Endometrium (tissue), 2 donors: ENCODE results near the gene HLA-E.
A peak's percentile ranks its signal among the peaks of the same experiment; 100 is the strongest.
"Not testable (repeated sequence)": the region's sequence is repeated elsewhere in the genome, so short reads cannot be mapped to it uniquely, and the experiment has no call there.

Experiments used
- FAIRE-seq: peaks from 2 replicates; lab custom pipeline; 2012; peaks lifted over from hg19 to GRCh38; lab: Jason Lieb, UNC
- donor health status: control.
- donor health status: control.

Gene HLA-E

DNA sequence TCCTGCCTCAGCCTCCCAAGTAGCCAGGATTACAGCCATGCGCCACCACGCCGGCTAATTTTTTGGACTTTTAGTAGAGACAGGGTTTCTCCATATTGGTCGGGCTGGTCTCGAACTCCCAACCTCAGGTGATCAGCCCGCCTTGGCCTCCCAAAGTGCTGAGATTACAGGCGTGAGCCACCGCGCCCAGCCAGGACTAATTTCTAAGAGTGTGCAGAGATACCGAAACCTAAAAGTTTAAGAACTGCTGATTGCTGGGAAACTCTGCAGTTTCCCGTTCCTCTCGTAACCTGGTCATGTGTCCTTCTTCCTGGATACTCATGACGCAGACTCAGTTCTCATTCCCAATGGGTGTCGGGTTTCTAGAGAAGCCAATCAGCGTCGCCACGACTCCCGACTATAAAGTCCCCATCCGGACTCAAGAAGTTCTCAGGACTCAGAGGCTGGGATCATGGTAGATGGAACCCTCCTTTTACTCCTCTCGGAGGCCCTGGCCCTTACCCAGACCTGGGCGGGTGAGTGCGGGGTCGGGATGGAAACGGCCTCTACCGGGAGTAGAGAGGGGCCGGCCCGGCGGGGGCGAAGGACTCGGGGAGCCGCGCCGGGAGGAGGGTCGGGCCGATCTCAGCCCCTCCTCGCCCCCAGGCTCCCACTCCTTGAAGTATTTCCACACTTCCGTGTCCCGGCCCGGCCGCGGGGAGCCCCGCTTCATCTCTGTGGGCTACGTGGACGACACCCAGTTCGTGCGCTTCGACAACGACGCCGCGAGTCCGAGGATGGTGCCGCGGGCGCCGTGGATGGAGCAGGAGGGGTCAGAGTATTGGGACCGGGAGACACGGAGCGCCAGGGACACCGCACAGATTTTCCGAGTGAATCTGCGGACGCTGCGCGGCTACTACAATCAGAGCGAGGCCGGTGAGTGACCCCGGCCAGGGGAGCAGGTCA lies at the start of gene HLA-E:
Gene HLA-E, plus strand, starts transcription at position 429 of the 945 bp plus-strand sequence. Its CDS starts 23 bp downstream, at position 452.
- FAIRE-seq = peak; percentile 98

DNA sequence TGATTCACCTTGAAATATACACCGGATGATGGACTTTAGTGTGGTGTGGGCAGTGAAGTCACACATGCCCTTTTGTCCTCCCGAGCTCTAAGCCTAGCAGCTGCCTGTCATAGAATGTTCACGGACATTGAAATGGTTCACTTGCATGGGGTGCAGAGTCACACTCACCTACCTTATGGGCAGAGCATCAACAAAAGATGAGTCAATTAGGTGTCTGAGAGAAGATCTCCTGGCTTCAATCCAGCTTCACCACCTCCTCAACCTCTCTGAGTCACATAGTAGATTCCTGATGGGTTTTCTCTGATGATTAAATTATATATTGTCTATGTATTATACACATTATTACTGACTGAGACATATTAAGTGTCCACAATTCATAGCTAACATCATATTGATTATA lies 48.1 kb upstream of the HLA-E start:
- no peak for FAIRE-seq

DNA sequence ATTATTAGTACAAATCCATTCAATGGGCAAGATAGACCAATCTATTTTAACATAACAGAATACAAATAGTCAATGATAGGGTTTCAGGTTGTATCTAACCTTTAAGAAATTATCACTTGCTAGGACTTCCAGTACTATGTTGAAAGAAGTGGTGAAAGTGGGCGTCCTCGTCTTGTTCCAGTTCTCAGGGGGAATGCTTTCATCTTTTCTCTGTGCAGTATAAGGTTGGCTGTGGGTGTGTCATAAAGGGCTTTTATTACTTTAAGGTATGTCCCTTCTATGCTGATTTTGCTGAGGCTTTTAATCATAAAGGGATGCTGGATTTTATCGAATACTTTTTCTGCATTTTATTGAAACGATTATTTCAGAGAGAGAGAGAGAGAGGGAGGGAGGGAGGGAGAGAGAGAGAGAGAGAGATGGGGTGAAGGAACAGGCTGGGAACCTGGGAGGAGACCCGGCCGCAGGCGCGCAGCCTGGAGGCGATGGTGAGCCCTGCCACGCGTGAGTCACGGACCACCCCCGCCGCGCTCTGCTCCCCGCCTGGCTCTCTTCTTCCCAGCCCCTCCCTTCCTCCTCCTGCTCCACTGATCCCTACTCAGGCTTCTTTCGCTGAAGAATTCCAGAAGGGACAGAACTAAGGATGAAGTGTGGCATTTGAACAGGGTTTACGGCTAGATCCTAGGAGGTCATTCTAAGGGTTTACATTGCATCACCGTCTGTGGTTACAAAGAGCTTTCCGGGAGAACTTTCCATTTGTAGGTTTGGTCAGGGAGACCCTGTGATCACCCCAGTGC lies 45.5 kb upstream of the HLA-E start:
- FAIRE-seq = no peak

DNA sequence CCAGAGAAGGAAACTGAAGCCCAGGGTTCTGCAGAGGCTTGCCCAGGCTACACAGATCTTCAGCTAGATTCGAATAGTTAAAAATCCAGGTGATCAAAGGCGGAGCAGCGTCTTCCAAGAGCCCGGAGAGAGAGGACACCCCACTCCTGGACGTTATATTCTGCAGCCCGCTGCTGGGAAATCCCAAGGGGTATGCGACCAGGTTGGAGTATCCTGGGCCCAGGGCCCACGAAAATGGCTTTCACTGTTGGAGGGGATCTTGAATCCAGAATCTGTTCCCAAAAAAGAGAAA lies 44.9 kb upstream of the HLA-E start:
- no peak for FAIRE-seq

DNA sequence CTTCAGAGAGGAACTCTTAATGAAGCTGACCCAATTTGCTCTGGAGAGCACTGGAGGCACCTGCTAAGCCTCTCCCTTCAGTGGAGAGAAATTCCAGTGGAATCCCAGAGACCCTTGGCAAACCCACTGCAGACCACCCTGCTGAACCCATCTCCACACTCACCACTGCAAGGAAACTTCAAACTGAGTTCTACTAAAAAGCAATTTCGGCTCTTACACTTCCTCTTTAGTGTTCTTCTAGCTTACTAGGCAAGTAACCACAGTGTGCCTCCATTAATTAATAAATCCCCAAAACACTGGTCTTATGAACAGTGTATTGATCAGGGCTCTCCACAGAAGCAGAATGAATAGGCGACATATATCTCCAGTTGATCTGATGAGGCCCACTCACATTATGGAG lies 43.0 kb upstream of the HLA-E start:
- no peak for FAIRE-seq

DNA sequence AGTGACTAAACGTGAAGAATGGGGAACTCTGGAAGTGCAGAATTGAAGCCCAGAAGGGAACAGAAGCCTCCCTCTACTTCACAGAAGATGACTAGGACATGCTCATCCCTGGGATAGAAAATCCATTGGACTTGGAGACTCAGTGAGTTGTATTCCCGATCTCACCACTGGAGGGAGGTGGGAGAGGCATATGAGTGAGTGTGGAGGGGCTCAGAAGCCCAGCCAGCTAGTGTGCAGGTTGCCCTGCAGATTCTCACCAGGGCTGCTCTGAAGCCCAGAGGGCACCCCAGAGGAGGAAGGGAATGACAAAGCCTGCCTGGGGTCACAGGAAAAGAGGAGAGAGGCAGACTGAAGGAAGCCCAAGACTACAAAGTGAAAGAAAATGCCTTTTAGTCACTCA lies 42.1 kb upstream of the HLA-E start:
- FAIRE-seq = no peak

DNA sequence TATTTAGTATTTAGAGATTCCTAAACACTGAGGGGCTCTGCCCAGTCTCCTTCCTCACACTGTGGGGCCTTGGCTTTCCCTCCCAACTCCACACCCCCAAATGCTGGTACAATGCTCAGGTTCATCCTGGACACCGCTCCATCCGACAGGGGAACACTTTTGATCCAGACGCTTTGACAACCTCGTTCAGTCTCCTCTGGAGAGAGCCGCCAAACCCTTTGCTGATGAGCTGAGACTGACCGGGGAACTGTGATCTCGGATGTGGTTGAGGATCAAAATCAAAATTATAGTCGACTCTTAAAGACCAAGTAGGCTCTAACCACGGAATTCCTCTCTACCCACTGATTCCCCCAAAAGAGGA lies 38.8 kb upstream of the HLA-E start:
- no peak for FAIRE-seq

DNA sequence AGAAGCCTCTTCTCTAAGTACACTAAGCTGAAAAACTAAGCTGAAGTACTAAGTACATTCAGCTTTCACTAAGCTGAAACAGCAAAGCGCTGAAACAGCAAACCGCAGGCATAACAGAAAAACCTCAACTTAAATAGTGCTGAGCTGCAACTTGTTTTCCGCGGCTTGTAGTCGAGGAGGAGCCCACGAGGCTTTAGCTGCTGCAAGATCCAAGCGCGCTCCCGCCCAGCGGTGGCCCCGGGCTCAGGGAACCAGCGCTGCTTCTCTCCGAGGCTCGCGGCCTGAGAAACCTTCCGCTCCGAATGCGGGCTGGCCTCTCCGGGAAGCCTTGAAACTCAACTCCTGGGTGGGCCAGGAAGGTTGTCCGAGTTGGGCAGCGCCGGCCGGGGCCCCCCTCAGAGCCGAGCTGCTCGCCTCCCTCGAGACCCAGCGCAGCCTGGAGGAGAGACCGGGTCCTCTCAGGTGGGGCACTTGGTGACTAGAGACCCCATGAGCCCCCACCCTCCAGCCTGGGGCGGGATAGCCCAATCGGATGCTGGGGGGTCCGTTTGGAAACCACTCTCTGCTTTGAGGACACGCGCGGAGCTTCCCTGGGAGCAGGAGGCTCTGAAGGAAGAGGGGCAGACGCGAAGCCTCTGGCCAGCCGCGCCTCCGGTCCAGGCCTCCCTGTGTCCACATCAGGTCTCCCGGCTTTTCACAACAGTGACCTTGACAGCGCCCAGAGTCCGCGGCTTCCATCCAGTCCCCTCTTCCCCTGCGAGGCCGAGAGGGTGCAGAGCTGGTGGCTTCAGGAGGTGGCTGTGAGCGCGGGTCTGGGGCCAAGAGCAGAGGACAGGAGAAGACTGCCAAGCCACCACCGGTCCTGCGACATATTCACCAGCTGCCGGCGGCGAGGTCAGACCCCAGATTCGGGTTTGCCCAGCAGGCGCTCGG lies 38.1 kb upstream of the HLA-E start:
- FAIRE-seq = no peak

DNA sequence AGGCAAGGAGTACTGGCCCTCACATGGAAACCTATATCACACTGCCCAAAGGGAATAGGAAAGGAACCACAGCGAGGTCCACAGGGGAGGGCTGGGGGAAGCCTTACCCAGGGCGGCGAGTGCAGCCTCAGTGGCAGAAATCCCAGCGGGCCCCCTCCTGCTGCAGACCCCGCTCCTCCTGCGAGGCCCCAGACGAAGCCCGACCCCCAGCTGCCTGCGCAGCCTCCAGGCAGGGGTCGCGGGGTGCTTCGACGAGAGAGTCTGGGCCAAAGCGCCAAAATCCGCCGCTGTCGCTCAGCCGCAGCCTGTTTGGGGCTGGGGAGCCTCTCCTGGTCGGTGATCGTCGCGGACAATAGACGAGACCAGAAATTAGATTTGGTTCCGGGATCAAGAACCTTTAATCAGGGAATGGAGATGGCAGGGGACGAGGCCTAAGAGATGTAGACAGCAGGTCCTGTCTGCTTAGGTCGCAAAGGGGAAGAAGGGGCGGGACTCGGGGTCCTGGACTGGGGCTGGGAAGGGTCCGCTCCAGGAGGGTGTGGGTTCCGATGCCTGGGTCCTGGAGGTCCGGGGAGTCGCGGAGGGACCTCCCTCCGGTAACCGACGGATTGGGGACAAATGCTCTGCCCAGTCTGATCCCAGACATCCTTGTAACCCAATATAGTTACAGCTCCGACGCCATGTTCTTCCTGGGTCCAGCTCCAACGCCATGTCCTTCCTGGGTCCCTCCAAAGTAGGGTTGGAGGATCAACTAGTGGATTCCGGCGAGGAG lies 36.4 kb upstream of the HLA-E start:
- no peak for FAIRE-seq

DNA sequence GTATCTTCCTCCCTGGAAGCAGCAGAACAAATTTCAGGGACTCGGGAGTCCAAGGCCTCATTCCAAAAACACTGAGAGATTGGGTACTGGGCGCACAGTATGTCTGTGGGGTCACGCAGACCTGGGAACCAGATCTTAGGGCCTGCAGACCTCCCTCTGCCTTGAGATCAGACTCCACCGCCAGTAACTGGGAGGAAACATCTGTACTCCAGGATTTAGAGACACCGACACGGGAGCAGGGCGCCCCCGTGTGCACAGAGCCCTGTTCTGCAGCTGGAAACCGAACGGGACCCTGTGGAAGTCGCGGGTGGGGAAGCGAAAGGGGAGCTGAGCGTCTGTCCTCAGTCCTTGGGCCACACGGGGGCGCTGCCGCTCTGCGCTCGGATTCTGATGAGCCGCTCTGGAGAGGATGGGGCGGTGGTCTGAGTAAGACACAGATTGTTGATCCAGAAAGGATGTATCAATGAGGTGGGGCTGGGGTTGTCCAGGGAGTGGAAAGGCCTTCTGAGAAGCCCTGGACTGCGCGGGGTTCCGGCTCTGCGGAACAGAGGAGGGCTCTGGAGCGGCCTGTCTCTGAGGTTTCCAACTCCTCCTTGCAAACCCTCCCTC lies 35.7 kb upstream of the HLA-E start:
- FAIRE-seq = no peak

DNA sequence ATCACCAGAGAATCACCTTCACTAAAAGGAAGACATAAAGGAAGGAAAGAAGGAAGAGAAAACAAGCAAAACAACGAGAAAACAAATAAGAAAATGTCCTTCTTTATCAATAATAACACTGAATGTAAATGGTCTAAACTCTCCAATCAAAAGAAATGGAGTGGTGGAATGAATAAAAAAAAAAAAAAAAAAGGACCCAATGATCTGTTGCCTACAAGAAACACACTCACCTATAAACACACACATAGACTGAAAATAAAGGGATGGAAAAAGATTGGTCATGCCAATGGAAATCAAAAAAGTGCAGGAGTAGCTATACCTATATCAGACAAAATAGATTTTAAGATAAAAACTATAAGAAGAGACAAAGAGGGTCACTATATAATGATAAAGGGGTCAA lies 30.2 kb upstream of the HLA-E start:
- FAIRE-seq = no peak

DNA sequence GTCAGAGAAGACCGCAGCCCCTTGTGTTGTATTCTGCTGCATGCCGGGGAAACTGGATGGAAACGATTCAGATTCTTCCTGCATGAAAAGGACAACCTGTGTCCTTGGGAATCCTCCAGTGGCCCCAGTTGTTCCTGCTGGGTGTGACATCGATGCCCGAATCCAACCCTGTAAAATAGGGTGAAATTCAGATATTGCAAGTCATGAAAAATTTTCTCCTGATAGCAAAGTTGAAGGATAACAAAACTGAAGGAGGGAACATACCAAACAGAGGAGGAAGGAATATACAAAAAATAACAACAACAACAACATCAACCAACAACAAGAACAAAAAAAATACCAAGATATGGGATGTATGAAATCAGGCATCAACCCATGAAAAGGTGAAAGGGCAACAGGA lies 28.3 kb upstream of the HLA-E start:
- FAIRE-seq = no peak

DNA sequence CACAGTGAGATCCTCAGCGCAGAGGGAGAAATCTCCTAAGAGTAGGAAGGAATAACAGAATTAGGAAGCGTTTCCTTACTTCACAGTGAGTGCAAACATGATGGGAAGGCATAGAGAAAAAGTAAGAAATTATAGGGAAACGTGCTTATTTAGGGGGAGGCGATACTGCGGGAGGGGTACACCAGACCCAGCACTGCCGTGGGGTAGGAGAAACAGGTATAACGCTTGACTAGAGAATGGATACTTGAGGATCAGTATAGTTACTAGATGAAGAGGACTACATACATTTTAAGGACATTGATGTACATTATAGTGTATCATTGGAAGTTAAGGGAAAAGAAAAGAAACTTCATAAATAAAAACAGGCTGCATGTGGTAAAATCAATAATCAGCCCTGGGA lies 26.8 kb upstream of the HLA-E start:
- no peak for FAIRE-seq

DNA sequence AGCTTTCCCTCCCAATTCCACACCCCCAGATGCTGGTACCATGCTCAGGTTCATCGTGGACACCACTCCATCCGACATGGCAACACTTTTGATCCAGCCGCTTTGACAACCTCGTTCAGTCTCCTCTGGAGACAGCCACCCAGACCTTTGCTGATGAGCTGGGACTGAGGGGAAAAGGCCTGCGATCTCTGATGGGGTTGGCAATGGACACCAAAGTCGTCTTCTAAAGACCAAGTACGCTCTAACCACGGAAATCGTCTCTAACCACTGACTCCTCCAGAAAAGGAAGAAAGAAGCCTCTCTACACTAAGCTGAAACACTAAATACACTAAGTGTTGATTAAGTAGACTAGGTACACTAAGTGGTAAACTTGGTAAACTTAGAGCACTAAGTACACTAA lies 26.1 kb upstream of the HLA-E start:
- no peak for FAIRE-seq

DNA sequence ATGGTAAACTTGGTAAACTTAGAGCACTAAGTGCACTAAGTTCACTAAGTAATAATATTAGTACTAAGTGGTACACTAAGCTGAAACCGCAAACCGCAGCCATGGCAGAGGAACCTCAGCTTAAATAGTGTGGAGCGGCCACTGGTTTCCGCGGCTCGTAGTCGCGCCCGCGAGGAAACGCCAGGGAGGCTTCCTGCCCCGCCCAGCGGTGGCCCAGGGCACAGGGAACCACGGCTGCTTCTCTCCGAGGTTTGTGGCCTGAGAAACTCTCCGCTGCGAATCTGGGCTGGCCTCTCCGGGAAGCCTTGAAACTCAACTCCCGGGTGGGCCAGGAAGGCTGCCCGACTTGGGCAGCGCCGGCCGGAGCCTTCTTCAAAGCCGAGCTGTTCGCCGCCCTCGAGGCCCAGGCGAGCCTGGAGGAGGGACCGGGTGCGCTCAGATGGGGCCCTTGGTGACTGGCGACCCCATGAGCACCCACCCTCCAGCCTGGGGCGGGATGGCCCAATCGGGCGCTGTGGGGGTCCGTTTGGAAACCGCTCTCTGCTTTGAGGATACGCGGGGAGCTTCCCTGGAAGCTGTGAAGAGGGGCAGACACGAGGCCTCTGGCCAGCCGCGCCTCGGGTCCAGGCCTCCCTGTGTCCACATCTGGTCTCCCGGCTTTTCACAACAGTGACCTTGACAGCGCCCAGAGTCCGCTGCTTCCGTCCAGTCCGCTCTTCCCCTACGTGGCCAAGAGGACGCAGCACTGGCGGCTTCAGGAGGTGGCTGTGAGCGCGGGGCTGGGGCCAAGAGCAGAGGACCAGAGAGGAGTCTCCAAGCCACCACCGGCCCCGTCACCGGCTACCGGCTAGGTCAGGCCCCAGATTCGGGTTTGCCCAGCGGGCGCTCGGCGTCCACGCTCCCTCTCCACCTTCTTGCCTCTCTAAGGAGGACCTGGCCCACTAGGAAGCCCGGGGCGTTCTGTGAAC lies 25.4 kb upstream of the HLA-E start:
- no peak for FAIRE-seq

DNA sequence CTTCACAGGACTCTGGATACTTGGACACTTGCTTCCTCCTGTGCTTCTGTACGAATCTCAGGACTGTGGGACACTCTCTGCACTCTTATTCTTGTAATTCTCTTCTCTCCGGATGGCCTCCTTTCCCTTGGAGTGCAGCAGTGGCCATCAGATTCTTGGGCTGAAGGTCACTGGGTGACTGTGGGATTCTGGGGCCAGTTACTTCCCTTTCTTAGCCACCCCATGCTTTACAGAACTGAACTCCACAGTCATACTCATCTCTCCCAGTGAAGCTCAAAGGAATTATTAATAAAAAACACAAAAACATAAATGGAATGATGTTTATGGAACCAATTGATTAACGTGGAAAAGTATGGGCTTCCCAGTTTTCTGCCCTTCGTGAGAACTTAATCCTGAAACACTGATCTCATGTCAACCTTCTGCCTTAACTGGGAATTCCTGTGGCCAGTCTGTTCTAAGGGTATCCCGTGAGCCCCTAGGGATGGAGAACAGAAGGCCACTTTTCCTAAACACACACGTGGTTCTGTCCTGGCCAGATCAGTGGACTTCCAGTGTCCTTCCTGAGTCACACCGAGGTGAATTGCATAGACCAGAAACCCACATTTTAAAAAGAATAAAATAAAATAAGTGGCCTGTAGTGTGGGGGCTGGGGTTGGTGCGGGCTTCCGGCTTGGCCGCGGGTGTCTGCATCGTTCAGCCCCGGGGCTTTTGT lies 23.6 kb upstream of the HLA-E start:
- FAIRE-seq = no peak

DNA sequence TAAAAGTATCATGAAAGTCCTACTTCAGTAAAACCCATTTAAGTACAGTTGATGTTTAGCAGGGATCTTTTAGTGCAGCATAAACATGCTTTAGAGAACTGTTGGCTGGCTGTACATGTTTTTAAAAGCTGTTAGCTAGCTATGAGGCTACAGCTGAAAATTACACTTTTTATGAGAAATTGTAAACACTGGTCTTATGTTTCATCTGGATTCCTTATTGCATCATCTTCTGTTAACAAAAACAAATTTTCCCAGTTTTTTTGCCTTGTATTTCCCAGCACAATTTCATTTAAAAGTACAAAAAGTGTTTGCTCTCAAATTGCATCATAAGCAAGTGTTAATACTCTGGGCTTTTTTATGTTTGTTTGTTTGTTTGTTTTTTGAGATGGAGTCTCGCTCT lies 18.3 kb upstream of the HLA-E start:
- peak; percentile 66 for FAIRE-seq

DNA sequence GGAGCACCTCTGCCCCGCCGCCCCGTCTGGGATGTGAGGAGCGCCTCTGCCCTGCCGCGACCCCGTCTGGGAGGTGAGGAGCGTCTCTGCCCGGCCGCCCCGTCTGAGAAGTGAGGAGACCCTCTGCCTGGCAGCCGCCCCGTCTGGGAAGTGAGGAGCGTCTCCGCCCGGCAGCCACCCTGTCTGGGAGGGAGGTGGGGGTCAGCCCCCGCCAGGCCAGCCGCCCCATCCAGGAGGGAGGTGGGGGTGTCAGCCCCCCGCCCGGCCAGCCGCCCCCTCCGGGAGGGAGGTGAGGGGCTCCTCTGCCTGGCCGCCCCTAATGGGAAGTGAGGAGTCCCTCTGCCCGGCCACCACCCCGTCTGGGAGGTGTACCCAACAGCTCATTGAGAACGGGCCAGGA lies 14.2 kb upstream of the HLA-E start:
- not testable (repeated sequence) for FAIRE-seq

DNA sequence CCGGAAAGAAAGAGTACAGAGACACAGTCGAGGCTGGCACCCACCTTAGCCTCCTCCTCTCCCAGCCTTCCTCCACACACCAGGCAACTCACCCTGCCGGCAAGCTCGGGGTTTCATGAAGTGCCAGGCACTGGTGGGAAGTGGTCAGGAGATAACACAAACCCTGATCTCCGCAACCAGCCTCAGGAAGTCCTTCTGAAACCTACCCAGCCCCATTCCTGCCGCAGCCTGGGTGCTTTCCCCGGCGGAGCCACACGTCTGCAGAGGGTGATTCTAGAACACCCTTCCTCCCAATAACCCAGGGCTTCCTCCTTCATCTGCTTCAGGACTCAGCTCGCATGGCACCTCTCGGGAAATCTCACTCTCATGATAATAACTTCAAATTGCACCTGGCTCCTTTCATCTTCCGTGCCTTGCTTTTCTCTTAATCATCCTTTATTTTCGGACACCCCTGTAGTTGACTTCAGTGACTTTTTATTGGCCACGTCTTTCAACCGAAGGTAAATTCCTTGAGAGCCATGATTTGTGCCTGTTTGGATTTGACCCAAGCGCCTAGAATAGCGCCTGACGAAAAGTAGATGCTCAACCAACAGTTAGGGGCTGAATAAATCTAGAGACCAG lies 8.7 kb upstream of the HLA-E start:
- FAIRE-seq = no peak
